HuH-7 (cell line): ENCODE measurements around the gene TOMM7.
"Not testable (repeated sequence)": the region's sequence is repeated elsewhere in the genome, so short reads cannot be mapped to it uniquely, and the experiment has no call there.

Experiments
- DNase-seq: peaks from one replicate; pipeline ENCODE4 v3.0.0; 2011; ENCODE audit warnings: low spot score

TOMM7 gene

GRCh38 chr7:22821702-22822485, 755 bp downstream of the TOMM7 start:
- DNase-seq, result no peak

GRCh38 chr7:22819476-22819875, 3.2 kb downstream of the TOMM7 start:
- no peak for DNase-seq

GRCh38 chr7:22814261-22815208, 8.1 kb downstream of the TOMM7 start:
- peak; percentile 66 for DNase-seq

- DNase-seq, result no peak
Observed at GRCh38 chr7:22812353-22812752, 10.3 kb downstream of the TOMM7 start.

GRCh38 chr7:22811746-22812280, 10.8 kb downstream of the TOMM7 start:
- DNase-seq, result no peak

- no peak for DNase-seq
Observed at GRCh38 chr7:22810843-22811242, 11.8 kb downstream of the TOMM7 start.

GRCh38 chr7:22809902-22810642, 12.6 kb downstream of the TOMM7 start:
- DNase-seq, result no peak

GRCh38 chr7:22808140-22808539, 14.5 kb downstream of the TOMM7 start:
- DNase-seq, result no peak

- no peak for DNase-seq
Observed at GRCh38 chr7:22806752-22807151, 15.9 kb downstream of the TOMM7 start.

- no peak for DNase-seq
Observed at GRCh38 chr7:22805227-22805626, 17.4 kb downstream of the TOMM7 start.

- DNase-seq, result not testable (repeated sequence)
Observed at GRCh38 chr7:22802831-22803230, 19.8 kb downstream of the TOMM7 start.

- DNase-seq, result no peak
Observed at GRCh38 chr7:22802426-22802825, 20.2 kb downstream of the TOMM7 start.

- DNase-seq, result no peak
Observed at GRCh38 chr7:22801912-22802311, 20.7 kb downstream of the TOMM7 start.

- no peak for DNase-seq
Observed at GRCh38 chr7:22799633-22800032, 23.0 kb downstream of the TOMM7 start.

GRCh38 chr7:22793593-22794462, 28.8 kb downstream of the TOMM7 start:
- DNase-seq, result no peak

GRCh38 chr7:22791204-22792158, 31.2 kb downstream of the TOMM7 start:
- DNase-seq, result no peak

- not testable (repeated sequence) for DNase-seq
Observed at GRCh38 chr7:22790640-22791039, 32.0 kb downstream of the TOMM7 start.

GRCh38 chr7:22787951-22788350, 34.7 kb downstream of the TOMM7 start:
- no peak for DNase-seq

GRCh38 chr7:22786290-22786932, 36.2 kb downstream of the TOMM7 start:
- peak; percentile 80 for DNase-seq
